Measurements from ENCODE around the gene AMH. TPM values are rescaled to one million over a fixed set of nuclear protein-coding genes. Genes with fewer than 3 reads are reported as not detected.
A peak's percentile ranks its signal among the peaks of the same experiment; 100 is the strongest.

Gene AMH
- total and polyA plus RNA-seq, 7 experiments from 2014 or later = 0.37 to 12.9 (median 4.6) TPM; not detected in 2

DNA sequence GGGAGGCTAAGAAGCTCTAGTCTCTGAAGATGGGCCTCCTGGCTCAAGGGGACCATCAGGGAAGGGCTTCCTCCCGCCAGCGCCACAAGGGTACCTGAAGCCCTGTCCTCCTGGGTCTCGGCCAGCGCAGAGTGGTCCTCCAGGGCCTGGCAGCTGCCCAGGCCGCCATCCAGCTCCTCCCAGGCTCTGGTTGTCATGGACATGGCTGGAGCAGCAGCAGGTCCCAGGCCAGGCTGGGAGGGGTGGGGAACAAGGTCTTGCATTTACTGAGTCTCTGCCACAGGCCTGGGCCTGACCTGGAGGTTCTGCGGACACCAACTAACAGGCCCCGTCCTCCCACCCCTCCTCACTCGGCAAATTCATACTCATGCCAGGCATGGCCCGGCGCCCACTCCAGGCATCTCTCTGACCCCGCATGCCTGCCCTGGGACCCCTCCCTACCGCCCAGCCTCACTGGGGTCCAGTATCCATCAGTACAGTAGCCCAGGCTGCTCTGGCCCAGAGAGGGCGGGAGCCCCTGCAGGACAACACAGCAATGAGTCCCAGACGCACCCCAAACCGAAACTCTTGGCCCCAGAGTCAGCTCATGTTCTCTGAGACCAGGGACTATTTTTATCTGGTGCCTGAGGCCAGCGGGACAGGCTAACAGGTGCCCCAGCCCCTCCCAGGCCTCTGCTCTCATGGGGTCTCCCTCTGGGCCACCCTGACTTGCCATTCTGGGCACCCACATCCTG is 6.2 kb downstream of the AMH start:
- no peak overlapping the region for H3K27ac ChIP-seq (ENCODE audit: low read depth, low read length)

DNA sequence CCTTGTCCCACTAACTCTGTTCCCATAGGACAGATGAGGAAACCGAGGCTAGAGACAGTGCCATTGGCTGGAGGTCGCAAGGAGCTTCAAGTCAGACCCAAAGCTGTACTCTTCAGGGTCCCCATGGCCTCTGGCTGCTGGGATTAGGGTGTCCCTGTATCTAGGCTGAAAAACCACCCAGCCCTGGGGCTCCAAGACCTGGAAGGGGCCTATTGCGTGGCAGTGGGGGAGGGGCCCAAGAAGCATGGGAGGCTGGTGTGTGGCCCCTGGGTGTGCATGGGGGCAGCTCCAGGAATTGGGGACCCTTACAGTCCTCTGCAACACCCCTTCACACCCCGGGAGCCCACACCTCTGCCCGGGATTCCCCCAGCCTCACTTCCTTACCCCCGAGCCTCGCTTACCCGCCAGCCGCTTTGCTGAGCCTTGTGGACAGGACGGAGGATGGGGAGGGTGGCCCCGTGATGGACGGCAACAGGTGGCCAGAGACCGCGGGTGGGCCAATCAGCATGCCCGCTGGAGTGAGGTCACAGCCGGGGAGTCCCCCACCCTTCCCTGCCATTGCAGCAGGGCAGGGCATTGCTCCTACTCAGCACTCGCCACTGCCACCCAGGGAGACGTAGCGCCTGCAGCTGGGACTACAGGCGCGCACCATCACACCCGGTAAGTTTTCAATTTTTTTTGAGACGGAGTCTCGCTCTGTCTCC is 7.0 kb downstream of the AMH start, which contains the start of gene JSRP1:
Gene JSRP1 (minus strand): TSS at position 436 of the 704 bp plus-strand sequence. CDS start 1,103 bp downstream, outside the sequence.
- Histone ChIP-seq H3K9me3 (ENCODE audit: control insufficient read depth in 2 of 3, low read length in 3 of 3) (no peaks in the 10 kb centered on the region), H3K4me3 (ENCODE audit: low read length) (no peak within 1 kb of the TSS), H3K36me3 (ENCODE audit: control insufficient read depth in 2 of 3, insufficient read depth in 3 of 3, low read length in 3 of 3) (no peaks in the 10 kb centered on the region), H3K4me1 (ENCODE audit: control insufficient read depth in 2 of 2, insufficient read depth in 2 of 2, low read length in 2 of 2) (peaks cover 36 to 38% of the 10 kb centered on the region in 2 donors), H3K27me3 (ENCODE audit: control insufficient read depth in 2 of 2, insufficient read depth in 2 of 2, low read length in 2 of 2) (no peaks in the 10 kb centered on the region), H3K27ac (ENCODE audit: low read depth, low read length) (no peak within 1 kb of the TSS)
- POLR2A ChIA-PET = interaction anchor here (0.6 to 13.1 kb wide), 3 partner anchors 15 to 164 kb away, joined by 3 to 163 read pairs (median 70); no protein-coding TSS in a partner anchor
- peaks cover 0 to 34% (median 29%) of the 10 kb centered on the region in 7 donors for H3K4me1 Mint-ChIP-seq
- peak within 1 kb of the TSS in 5 of 10 donors; percentile 23 to 73 (median 67) for H3K4me3 Mint-ChIP-seq
- intact Hi-C loops (cut with micrococcal nuclease) = no loop called here
- H3K36me3 Mint-ChIP-seq = no peaks in the 10 kb centered on the region
- DNase-seq (no peak), ATAC-seq (no peak)
- CTCF ChIA-PET = no interaction called here
- peaks cover 0 to 22% (median 0%) of the 10 kb centered on the region in 5 donors for H3K27me3 Mint-ChIP-seq
- H3K9me3 Mint-ChIP-seq = no peaks in the 10 kb centered on the region
- H3K27ac Mint-ChIP-seq = peak within 1 kb of the TSS; percentile 78 to 99 (median 97)

More for the DNA sequence above, 6.2 kb downstream of the AMH start:
- ATAC-seq (no peak), DNase-seq (no peak)
- POLR2A ChIA-PET = interaction anchor here (2.4 to 13.1 kb wide), 3 partner anchors 11 to 17 kb away, joined by 11 to 163 read pairs (median 70); no protein-coding TSS in a partner anchor
- peak overlapping the region in 1 of 10 donors; percentile 49 for H3K4me3 Mint-ChIP-seq
- H3K27ac Mint-ChIP-seq = no peak overlapping the region
- H3K4me1 ChIP-seq (ENCODE audit: control insufficient read depth in 2 of 2, insufficient read depth in 2 of 2, low read length in 2 of 2) = peaks cover 31 to 44% of the 10 kb centered on the region in 2 donors
- H3K9me3 ChIP-seq (ENCODE audit: control insufficient read depth in 2 of 3, low read length in 3 of 3) = no peaks in the 10 kb centered on the region
- CTCF ChIA-PET = no interaction called here
- peaks cover 0 to 32% (median 25%) of the 10 kb centered on the region in 7 donors for H3K4me1 Mint-ChIP-seq
- H3K27me3 ChIP-seq (ENCODE audit: control insufficient read depth in 2 of 2, insufficient read depth in 2 of 2, low read length in 2 of 2) = no peaks in the 10 kb centered on the region
- no peak overlapping the region for H3K4me3 ChIP-seq (ENCODE audit: low read length)
- peaks cover 0 to 22% (median 0%) of the 10 kb centered on the region in 5 donors for H3K27me3 Mint-ChIP-seq
- intact Hi-C loops (cut with micrococcal nuclease) = no loop called here
- no peaks in the 10 kb centered on the region for H3K36me3 ChIP-seq (ENCODE audit: control insufficient read depth in 2 of 3, insufficient read depth in 3 of 3, low read length in 3 of 3)
- H3K9me3 Mint-ChIP-seq = no peaks in the 10 kb centered on the region
- H3K36me3 Mint-ChIP-seq = no peaks in the 10 kb centered on the region

DNA sequence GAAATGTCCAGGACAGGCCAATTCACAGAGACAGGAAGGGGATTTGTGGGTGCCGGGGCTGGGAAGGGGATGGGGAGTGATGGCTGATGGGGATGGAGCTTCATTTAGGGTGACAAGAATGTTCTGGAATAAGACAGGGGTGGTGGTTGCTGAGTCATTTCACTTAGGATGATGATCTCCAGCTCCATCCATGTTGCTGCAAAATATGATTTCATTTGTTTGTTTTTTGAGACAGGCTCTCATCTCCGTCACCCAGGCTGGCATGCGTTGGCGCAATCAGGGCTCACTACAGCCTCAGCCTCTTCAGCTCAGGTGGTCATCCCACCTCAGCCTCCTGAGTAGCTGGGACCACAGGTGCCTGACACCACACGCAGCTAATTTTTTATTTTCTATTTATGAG is 10.2 kb downstream of the AMH start:
- H3K4me1 Mint-ChIP-seq = peaks cover 0 to 33% (median 28%) of the 10 kb centered on the region in 7 donors
- no peaks in the 10 kb centered on the region for H3K36me3 ChIP-seq (ENCODE audit: control insufficient read depth in 2 of 3, insufficient read depth in 3 of 3, low read length in 3 of 3)
- H3K27me3 ChIP-seq (ENCODE audit: control insufficient read depth in 2 of 2, insufficient read depth in 2 of 2, low read length in 2 of 2) = no peaks in the 10 kb centered on the region
- H3K4me1 ChIP-seq (ENCODE audit: control insufficient read depth in 2 of 2, insufficient read depth in 2 of 2, low read length in 2 of 2) = peaks cover 26 to 32% of the 10 kb centered on the region in 2 donors
- no peaks in the 10 kb centered on the region for H3K36me3 Mint-ChIP-seq
- CTCF ChIA-PET = interaction anchor here (0.6 to 3.2 kb wide), 5 partner anchors 15 to 316 kb away, joined by 3 to 25 read pairs (median 3); no protein-coding TSS in a partner anchor
- intact Hi-C loops (cut with micrococcal nuclease) = loop anchor here in 1 of 2 donors (2.0 kb wide), 1 partner anchor 21 kb away; no protein-coding TSS in a partner anchor
- no peak overlapping the region for H3K27ac ChIP-seq (ENCODE audit: low read depth, low read length)
- H3K27ac Mint-ChIP-seq = peak overlapping the region; percentile 54 to 99 (median 94)
- H3K4me3 ChIP-seq (ENCODE audit: low read length) = no peak overlapping the region
- ATAC-seq (no peak), DNase-seq (no peak)
- H3K9me3 ChIP-seq (ENCODE audit: control insufficient read depth in 2 of 3, low read length in 3 of 3) = no peaks in the 10 kb centered on the region
- POLR2A ChIA-PET = interaction anchor here (0.6 to 13.1 kb wide), 8 partner anchors 9 to 216 kb away, joined by 3 to 163 read pairs (median 5); partner anchors contain the start of genes GADD45B and MOB3A
- H3K4me3 Mint-ChIP-seq = peak overlapping the region in 8 of 10 donors; percentile 36 to 68 (median 54)
- H3K9me3 Mint-ChIP-seq = no peaks in the 10 kb centered on the region
- H3K27me3 Mint-ChIP-seq = peaks cover 0 to under 1% (median 0%) of the 10 kb centered on the region in 5 donors

DNA sequence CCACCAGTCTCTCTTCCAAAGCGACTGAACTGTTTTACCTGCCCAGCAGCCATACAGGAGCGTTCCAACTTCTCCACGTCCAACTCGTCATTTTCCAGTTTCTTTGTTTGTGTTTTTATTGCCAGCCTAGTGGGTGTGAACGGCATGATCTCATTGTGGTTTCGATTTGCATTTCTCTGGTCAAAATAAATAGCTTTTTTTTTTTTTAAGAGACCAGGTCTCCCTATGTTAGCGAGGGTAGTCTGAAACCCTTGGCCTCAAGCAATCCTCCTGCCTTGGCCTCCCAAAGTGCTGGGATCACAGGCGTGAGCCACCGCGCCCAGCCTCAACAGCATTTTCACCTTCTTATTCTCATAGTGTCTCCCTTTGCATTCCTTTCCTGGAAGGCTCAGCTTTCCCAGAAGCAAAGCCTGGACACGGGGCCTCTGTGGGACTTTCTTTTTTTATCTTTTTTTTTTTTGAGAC is 11.2 kb downstream of the AMH start:
- Mint-ChIP-seq H3K9me3 (no peaks in the 10 kb centered on the region), H3K27ac (peak overlapping the region in 8 of 9 donors; percentile 55 to 99 (median 80)), H3K27me3 (no peaks in the 10 kb centered on the region), H3K36me3 (no peaks in the 10 kb centered on the region), H3K4me1 (peaks cover 0 to 33% (median 28%) of the 10 kb centered on the region in 7 donors), H3K4me3 (peak overlapping the region in 2 of 10 donors; percentile 33 to 68)
- CTCF ChIA-PET = interaction anchor here (1.6 to 3.2 kb wide), 2 partner anchors 14 to 21 kb away, joined by 6 to 25 read pairs; no protein-coding TSS in a partner anchor
- intact Hi-C loops (cut with micrococcal nuclease) = no loop called here
- ATAC-seq = no peak
- POLR2A ChIA-PET = interaction anchor here (0.6 to 13.1 kb wide), 8 partner anchors 9 to 215 kb away, joined by 3 to 163 read pairs (median 3); partner anchors contain the start of genes GADD45B and MOB3A
- no peak overlapping the region for H3K27ac ChIP-seq (ENCODE audit: low read depth, low read length)
- no peak for DNase-seq
- no peaks in the 10 kb centered on the region for H3K27me3 ChIP-seq (ENCODE audit: control insufficient read depth in 2 of 2, insufficient read depth in 2 of 2, low read length in 2 of 2)
- no peaks in the 10 kb centered on the region for H3K9me3 ChIP-seq (ENCODE audit: control insufficient read depth in 2 of 3, low read length in 3 of 3)
- no peak overlapping the region for H3K4me3 ChIP-seq (ENCODE audit: low read length)
- H3K36me3 ChIP-seq (ENCODE audit: control insufficient read depth in 2 of 3, insufficient read depth in 3 of 3, low read length in 3 of 3) = no peaks in the 10 kb centered on the region
- peaks cover 26 to 32% of the 10 kb centered on the region in 2 donors for H3K4me1 ChIP-seq (ENCODE audit: control insufficient read depth in 2 of 2, insufficient read depth in 2 of 2, low read length in 2 of 2)

GRCh38 chr19:2261438-2262172 is 12.5 kb downstream of the AMH start:
- DNase-seq (peak in 3 of 9 donors; percentile 34 to 60 (median 46)), ATAC-seq (no peak)
- Mint-ChIP-seq H3K9me3 (no peaks in the 10 kb centered on the region), H3K36me3 (no peaks in the 10 kb centered on the region), H3K27me3 (no peaks in the 10 kb centered on the region), H3K27ac (peak overlapping the region in 2 of 9 donors; percentile 63 to 83), H3K4me3 (no peak overlapping the region), H3K4me1 (peaks cover 5 to 40% (median 33%) of the 10 kb centered on the region in 7 donors)
- CTCF ChIA-PET = interaction anchor here (0.5 to 1.4 kb wide), 7 partner anchors 12 to 436 kb away, joined by 3 to 4 read pairs (median 4); no protein-coding TSS in a partner anchor
- POLR2A ChIA-PET = interaction anchor here (0.8 to 13.1 kb wide), 9 partner anchors 8 to 22 kb away, joined by 3 to 163 read pairs (median 4); partner anchors contain the start of gene AMH
- no peaks in the 10 kb centered on the region for H3K9me3 ChIP-seq (ENCODE audit: control insufficient read depth in 2 of 3, low read length in 3 of 3)
- H3K4me1 ChIP-seq (ENCODE audit: control insufficient read depth in 2 of 2, insufficient read depth in 2 of 2, low read length in 2 of 2) = peaks cover 32% of the 10 kb centered on the region in 2 donors
- intact Hi-C loops (cut with micrococcal nuclease) = no loop called here
- H3K36me3 ChIP-seq (ENCODE audit: control insufficient read depth in 2 of 3, insufficient read depth in 3 of 3, low read length in 3 of 3) = no peaks in the 10 kb centered on the region
- no peak overlapping the region for H3K4me3 ChIP-seq (ENCODE audit: low read length)
- H3K27ac ChIP-seq (ENCODE audit: low read depth, low read length) = no peak overlapping the region
- H3K27me3 ChIP-seq (ENCODE audit: control insufficient read depth in 2 of 2, insufficient read depth in 2 of 2, low read length in 2 of 2) = no peaks in the 10 kb centered on the region
